ENCODE measurements around the gene ZCWPW2.

Gene ZCWPW2

DNA sequence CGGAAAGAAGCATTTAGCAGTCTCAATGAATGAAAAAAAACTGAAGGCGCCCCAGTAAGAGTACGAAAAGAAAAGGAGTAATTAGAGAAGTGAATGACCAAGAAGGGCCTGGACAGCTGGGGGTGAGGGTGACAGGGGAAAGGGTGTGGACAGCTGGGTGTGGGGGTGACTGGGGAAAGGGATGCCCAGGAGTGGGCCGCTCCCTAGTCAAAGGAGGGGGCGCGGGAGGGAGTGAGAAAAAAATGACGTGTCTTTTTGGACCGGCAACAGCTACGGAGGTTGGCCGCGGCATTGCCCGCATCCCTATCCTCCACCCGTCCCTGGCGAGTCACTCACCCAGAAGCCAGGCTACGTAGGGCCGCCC, 274 bp upstream of the ZCWPW2 start:
- DNase-seq (ENCODE audit: low read depth, low spot score) = peak; percentile 68
- peak overlapping the region; percentile 97 for H3K27ac ChIP-seq

DNA sequence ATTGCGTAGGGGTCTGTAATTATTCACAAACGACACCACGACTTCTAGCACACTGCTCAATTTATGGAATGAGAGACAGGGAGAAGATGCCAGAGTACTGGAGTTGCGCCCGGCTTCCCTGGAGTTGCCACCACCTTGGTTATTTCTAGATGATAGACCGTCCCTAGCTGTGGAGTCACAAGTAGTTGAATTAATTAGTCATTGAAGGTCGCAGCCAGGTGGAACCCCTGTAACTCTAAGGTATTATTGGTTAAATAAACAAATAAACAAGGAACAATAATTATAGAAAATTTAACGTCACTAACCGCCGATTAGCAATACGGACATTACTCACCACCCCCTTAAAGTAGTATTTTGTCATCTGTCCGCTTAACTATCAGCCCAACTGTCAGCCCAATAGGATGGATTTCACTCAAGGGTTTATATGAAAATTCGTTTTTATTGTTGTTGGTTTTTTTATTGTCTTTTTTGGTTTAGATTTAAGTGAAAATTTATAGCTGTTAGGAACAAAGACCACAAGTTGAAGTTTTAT, 1.0 kb downstream of the ZCWPW2 start:
- no peak for DNase-seq (ENCODE audit: low read depth, low spot score)
- peak overlapping the region; percentile 97 for H3K27ac ChIP-seq

DNA sequence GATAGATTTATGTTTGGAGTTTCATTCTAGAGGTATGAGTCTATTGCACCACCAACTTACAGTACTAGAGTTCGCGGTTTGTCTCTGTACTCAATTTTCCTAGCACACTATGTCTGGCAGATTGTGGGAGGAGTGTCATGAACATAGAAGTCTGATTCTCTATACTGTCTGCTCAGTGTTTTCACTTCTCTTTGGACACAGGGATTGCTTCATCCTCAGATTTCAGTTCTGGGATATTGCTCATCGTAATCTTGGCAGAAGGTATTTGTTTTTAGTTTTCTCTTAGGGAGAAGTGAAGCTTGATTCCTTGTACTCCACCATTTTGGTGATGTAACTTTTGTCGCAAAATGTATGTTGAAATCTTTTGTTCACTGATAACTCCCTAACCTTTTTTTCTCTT, 27.9 kb downstream of the ZCWPW2 start:
- no peak overlapping the region for H3K27ac ChIP-seq
- no peak for DNase-seq (ENCODE audit: low read depth, low spot score)

DNA sequence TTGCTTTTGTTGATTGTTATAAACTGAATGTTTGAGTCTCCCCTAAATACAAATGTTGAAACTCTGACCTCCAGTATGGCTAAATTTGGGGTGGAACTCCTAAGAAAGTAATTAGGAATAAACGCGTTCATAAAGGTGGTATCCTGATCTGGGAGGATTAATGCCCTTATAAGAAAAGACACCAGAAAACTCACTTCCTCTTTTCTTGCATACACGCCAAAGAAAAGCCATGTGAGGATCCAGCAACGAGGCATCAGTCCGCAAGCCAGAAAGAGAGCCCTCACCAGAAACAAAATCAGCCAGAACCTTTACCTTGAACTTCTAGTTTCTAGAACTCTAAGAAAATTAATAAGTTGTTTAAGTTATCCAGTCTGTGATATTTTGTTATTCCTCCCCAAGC, 37.5 kb downstream of the ZCWPW2 start:
- H3K27ac ChIP-seq = no peak overlapping the region

DNA sequence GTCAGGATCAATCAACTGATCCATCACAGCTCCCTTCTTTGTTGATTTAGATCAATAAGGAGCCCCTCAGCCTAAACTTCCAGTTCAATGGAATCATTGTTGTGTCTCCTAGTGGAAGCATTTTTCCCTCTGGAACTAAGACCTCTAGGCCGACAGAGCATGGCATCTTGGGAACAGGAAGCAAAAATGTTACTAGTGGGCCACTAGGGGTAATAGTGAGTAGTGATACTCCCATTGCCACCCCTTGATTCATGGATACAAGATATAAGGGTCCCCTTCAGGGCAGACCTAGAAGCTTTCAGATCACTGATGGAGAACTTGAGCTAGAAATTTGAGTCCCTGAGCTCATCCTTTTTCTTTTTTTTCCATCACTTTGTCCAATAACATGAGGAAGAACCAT, 40.5 kb downstream of the ZCWPW2 start:
- H3K27ac ChIP-seq = no peak overlapping the region
- DNase-seq (ENCODE audit: low read depth, low spot score) = no peak

More for the DNA sequence above, 37.5 kb downstream of the ZCWPW2 start:
- no peak for DNase-seq (ENCODE audit: low read depth, low spot score)

GRCh38 chr3:28399206-28399605, 50.7 kb downstream of the ZCWPW2 start:
- H3K27ac ChIP-seq = no peak overlapping the region
- DNase-seq (ENCODE audit: low read depth, low spot score) = no peak

GRCh38 chr3:28406241-28406640, 57.7 kb downstream of the ZCWPW2 start:
- no peak overlapping the region for H3K27ac ChIP-seq
- no peak for DNase-seq (ENCODE audit: low read depth, low spot score)

GRCh38 chr3:28449398-28449797, 100.9 kb downstream of the ZCWPW2 start:
- no peak overlapping the region for H3K27ac ChIP-seq
- no peak for DNase-seq (ENCODE audit: low read depth, low spot score)

- no peak for DNase-seq (ENCODE audit: low read depth, low spot score)
- H3K27ac ChIP-seq = no peak overlapping the region
Measured at GRCh38 chr3:28462866-28463265, 114.3 kb downstream of the ZCWPW2 start.

DNA sequence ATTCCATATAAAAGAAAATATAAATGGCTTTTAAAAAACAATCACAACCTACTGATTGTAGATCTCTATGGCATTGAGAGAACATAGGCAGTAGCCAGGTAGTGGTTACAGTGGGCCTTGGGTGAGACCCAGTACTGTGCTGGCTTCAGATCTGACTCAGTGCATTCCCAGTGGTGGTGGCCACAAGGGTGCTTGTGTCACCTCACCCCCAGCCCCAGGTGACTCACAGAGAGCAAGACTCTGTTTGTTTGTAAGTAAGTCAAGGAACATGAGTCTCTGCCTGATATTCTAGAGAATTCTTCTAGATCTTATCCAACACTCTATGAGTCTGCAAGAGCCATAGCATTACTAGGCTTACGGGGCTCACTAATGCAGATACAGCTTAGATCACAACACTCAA, 118.9 kb downstream of the ZCWPW2 start:
- DNase-seq (ENCODE audit: low read depth, low spot score) = no peak
- H3K27ac ChIP-seq = no peak overlapping the region

DNA sequence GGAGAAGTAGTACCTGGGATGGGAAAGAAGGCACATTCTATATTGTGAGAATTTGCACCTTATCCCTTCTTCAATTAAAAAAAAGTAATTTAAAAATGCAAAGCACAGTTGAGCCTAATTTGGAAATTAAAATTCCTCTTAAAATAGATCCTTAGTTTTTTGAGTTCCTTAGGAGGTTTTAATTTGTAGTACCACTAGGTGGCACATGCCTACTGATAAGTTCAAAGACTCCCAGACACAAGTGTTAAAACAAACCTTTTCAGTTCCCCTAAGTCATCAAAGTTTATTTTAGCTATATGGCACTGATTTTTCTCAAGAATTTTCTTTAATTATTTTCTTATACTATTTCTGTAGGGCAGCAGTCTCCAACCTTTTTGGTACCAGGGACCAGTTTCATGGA, 127.7 kb downstream of the ZCWPW2 start:
- H3K27ac ChIP-seq = no peak overlapping the region
- peak; percentile 2 for DNase-seq (ENCODE audit: low read depth, low spot score)

GRCh38 chr3:28476764-28477163, 128.2 kb downstream of the ZCWPW2 start:
- no peak for DNase-seq (ENCODE audit: low read depth, low spot score)
- no peak overlapping the region for H3K27ac ChIP-seq

DNA sequence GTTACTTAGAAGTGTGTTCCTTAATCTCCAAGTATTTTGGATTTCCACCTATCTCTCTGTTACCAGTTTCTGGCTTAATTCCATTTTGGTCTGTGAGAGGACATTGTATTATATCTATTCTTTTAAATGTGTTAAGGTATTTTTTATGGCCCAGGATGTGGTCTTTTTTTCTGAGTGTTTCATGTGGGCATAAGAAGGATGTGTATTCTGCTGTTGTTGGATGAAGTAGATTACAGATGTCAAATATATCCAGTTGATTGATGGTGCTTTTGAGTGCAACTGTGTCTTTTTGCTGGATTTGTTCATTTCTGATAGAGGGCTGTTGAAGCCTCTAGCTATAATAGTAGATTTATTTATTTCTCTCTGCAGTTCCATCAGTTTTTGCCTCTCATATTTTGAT, 136.6 kb downstream of the ZCWPW2 start:
- DNase-seq (ENCODE audit: low read depth, low spot score) = no peak
- H3K27ac ChIP-seq = no peak overlapping the region

- no peak overlapping the region for H3K27ac ChIP-seq
- no peak for DNase-seq (ENCODE audit: low read depth, low spot score)
Measured at GRCh38 chr3:28495301-28495700, 146.8 kb downstream of the ZCWPW2 start.

DNA sequence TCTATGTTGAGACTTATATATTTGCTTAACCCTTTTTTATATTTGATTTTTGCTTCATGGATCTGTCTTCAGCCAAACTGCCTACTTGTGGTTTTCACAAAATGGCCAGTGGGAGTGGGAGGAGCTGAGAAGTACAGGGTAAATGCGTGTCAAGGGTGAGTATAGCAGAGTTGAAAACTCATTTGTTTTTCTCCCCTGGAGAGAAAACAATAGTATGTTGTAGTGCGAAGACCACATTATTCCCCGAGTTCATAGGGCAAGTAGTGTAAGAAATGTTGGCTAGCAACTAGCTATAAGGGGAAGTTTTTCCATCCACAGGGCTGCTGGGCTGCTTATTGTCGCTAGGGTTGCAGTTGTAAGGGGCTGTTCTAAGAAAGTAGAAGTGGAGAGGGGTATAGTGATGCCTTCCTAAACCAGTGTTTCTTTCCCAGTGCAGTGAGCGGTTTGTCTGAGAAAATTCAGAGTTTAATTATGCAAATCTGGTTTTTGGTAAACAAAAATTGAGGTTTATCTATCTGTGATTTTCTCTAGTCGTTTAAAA, 153.9 kb downstream of the ZCWPW2 start:
- no peak for DNase-seq (ENCODE audit: low read depth, low spot score)

DNA sequence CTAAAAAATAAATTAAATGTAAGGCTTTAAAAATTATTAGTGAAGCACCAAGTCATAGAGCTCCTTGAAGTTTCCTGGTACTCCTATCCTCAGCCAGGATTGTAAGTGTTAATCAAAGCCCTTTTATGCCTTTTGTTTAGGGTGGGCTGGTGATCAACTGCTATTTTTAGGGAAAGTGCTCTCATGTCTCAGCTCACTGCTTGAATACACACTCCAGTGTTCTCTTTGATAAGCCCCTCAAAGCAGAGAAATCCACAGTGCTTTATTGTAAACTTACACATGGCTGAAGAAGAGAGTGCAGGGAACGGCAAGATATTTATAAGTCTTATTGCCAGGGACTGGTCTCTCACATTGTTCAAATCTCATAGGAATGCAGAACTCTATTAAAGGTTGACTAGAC, 156.5 kb downstream of the ZCWPW2 start:
- no peak for DNase-seq (ENCODE audit: low read depth, low spot score)
- no peak overlapping the region for H3K27ac ChIP-seq

More for the DNA sequence above, 153.9 kb downstream of the ZCWPW2 start:
- H3K27ac ChIP-seq = no peak overlapping the region

- no peak overlapping the region for H3K27ac ChIP-seq
- DNase-seq (ENCODE audit: low read depth, low spot score) = no peak
Measured at GRCh38 chr3:28521663-28522062, 173.1 kb downstream of the ZCWPW2 start.

DNA sequence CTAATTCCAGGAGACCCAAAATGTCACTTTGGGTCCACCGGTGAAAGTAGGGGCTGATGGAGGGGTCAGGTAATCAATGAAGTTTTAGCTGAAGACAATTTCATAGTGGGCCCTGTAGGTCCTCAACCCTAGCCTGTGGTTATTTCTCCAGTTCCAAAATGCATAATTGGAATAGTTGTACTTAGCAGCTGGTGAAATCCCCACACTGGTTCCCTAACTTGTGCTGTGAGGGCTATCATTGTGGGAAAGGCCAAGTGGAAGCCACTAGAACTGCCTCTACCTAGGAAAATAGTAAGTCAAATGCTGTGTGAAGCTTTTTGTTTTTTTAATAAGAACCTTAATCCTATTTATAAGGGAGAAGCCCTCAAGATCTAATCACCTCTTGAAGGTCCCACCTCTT, 193.8 kb downstream of the ZCWPW2 start:
- no peak overlapping the region for H3K27ac ChIP-seq
- DNase-seq (ENCODE audit: low read depth, low spot score) = no peak

GRCh38 chr3:28544236-28544635, 195.7 kb downstream of the ZCWPW2 start:
- no peak overlapping the region for H3K27ac ChIP-seq
- no peak for DNase-seq (ENCODE audit: low read depth, low spot score)

- no peak for DNase-seq (ENCODE audit: low read depth, low spot score)
- no peak overlapping the region for H3K27ac ChIP-seq
Measured at GRCh38 chr3:28544831-28545230, 196.3 kb downstream of the ZCWPW2 start.

- no peak for DNase-seq (ENCODE audit: low read depth, low spot score)
- H3K27ac ChIP-seq = no peak overlapping the region
Measured at GRCh38 chr3:28547677-28548076, 199.2 kb downstream of the ZCWPW2 start.

DNA sequence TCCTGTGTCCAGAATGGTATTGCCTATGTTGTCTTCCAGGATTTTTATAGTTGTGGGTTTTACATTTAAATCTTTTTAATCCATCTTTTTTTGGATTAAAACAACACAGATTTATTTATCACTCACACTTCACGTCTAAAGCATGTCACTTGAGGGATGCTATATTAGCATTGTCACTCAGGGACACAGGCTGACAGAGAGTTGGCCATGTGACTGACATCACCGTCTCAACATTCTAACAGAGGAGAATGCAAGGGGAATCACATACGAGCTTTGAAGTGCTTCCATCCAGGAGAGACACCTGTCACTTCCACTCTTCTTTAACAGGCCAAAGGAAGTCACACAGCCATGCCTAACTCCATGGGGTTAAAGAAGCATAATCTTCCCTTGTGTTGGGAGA, 204.7 kb downstream of the ZCWPW2 start:
- DNase-seq (ENCODE audit: low read depth, low spot score) = no peak
- no peak overlapping the region for H3K27ac ChIP-seq

GRCh38 chr3:28556195-28556594, 207.7 kb downstream of the ZCWPW2 start:
- no peak overlapping the region for H3K27ac ChIP-seq
- no peak for DNase-seq (ENCODE audit: low read depth, low spot score)

All from epithelial cell of prostate (primary cell).